Endothelial cell of umbilical vein (primary cell): ENCODE data around the gene TEF. TPM values are rescaled to one million over a fixed set of nuclear protein-coding genes. Genes with fewer than 3 reads are reported as not detected.

Source experiments
- BruUV-seq: library from RNA; stranded (reverse); fragments of 400-500 nt; replicated peaks from 2 replicates; lab custom pipeline; 2021; lab: Mats Ljungman, UMichigan
- CTCF ChIA-PET: fragments of 300-600, 350-600 bp; sonication (Branson Sonifier 250); formaldehyde crosslinking; loops from one replicate; lab custom pipeline; 2021; ENCODE audit warnings: antibody characterized with exemption, inconsistent platforms; lab: Charles Lee
- POLR2A ChIA-PET: fragments of 300-600, 350-600 bp; sonication (Branson Sonifier 250); formaldehyde crosslinking; loops from one replicate; lab custom pipeline; 2021; ENCODE audit warnings: antibody characterized with exemption, inconsistent platforms; lab: Charles Lee
- DNase-seq: peaks from one replicate; pipeline ENCODE4 v3.0.0-alpha.2; 2011; ENCODE audit warnings: low read depth, low spot score
- FAIRE-seq: peaks from 2 replicates; lab custom pipeline; 2011; peaks lifted over from hg19 to GRCh38; lab: Jason Lieb, UNC
- H2AFZ ChIP-seq: 2 replicates; pipeline ENCODE4 v1.6.0; 2012; ENCODE audit warnings: low read depth, low read length, control low read depth, inconsistent platforms
- H3K27ac ChIP-seq: 2 replicates; pipeline ENCODE4 v1.5.1; 2011; ENCODE audit warnings: low read depth, mild to moderate bottlenecking, control low read depth, low read length, moderate library complexity; ENCODE audit not compliant: insufficient read depth
- H3K27me3 ChIP-seq, 2 experiments: 2 replicates each; pipeline versions ENCODE4 v1.6.0 to v1.6.1; 2011; ENCODE audit warnings: low read length in 2 of 2, mixed read lengths in 1 of 2; ENCODE audit not compliant: control insufficient read depth in 2 of 2, insufficient read depth in 2 of 2
- H3K36me3 ChIP-seq, 2 experiments: 2 replicates in 1 of 2; 3 replicates in 1 of 2; pipeline ENCODE4 v1.5.1; 2011; ENCODE audit warnings: low read length in 2 of 2, mild to moderate bottlenecking in 1 of 2, moderate library complexity in 1 of 2; ENCODE audit not compliant: control insufficient read depth in 2 of 2, insufficient read depth in 2 of 2; ENCODE audit errors: extremely low read depth in 1 of 2
- H3K4me1 ChIP-seq: 3 replicates; pipeline ENCODE4 v1.5.1; 2011; ENCODE audit warnings: mild to moderate bottlenecking, low read length; ENCODE audit not compliant: control insufficient read depth, insufficient read depth; ENCODE audit errors: extremely low read depth
- H3K4me2 ChIP-seq: 2 replicates; pipeline ENCODE4 v1.6.1; 2011; ENCODE audit warnings: low read length, control low read depth, mixed read lengths; ENCODE audit not compliant: insufficient read depth
- H3K4me3 ChIP-seq, 3 experiments: fragments of 200-600 bp in 1 of 3; sonication (generic), shearing (Covaris generic) in 1 of 3; replicated peaks in 1 of 3; 2 replicates each; pipeline ENCODE4 v1.5.1; 2011 to 2016; ENCODE audit warnings: control low read depth in 3 of 3, low read length in 3 of 3, mild to moderate bottlenecking in 2 of 3, inconsistent platforms in 1 of 3, low read depth in 1 of 3, moderate library complexity in 1 of 3; ENCODE audit not compliant: insufficient read depth in 1 of 3
- H3K79me2 ChIP-seq: 2 replicates; pipeline ENCODE4 v1.6.0; 2012; ENCODE audit warnings: low read length, inconsistent platforms; ENCODE audit not compliant: control insufficient read depth, insufficient read depth
- H3K9ac ChIP-seq: replicated peaks from 2 replicates; pipeline ENCODE3; 2011; ENCODE audit warnings: low read length, control low read depth; ENCODE audit not compliant: insufficient read depth; ENCODE audit errors: extremely low read depth
- H3K9me1 ChIP-seq: replicated peaks from 3 replicates; pipeline ENCODE4 v1.6.0; 2011; ENCODE audit warnings: mild to moderate bottlenecking, low read length; ENCODE audit not compliant: control insufficient read depth, insufficient read depth; ENCODE audit errors: extremely low read depth
- H3K9me3 ChIP-seq: replicated peaks from 2 replicates; pipeline ENCODE4 v1.5.1; 2012; ENCODE audit warnings: low read length, inconsistent platforms; ENCODE audit not compliant: control insufficient read depth, insufficient read depth
- H4K20me1 ChIP-seq: replicated peaks from 2 replicates; pipeline ENCODE3; 2011; ENCODE audit warnings: mild to moderate bottlenecking, low read length; ENCODE audit not compliant: control insufficient read depth, insufficient read depth; ENCODE audit errors: extremely low read depth
- CTCF ChIP-seq, 2 donors: IDR thresholded peaks; 1 replicate in 1 of 2; 2 replicates in 1 of 2; pipeline ENCODE4 v1.5.1; 2011; ENCODE audit warnings: low read length in 2 of 2, mild to moderate bottlenecking in 2 of 2, moderate library complexity in 2 of 2, control low read depth in 1 of 2, inconsistent platforms in 1 of 2, low read depth in 1 of 2; ENCODE audit not compliant: insufficient read depth in 1 of 2; ENCODE audit errors: extremely low read depth in 1 of 2
- EZH2 ChIP-seq: IDR thresholded peaks from 2 replicates; pipeline ENCODE4 v1.6.1; 2012; ENCODE audit warnings: borderline replicate concordance, low read depth, mild to moderate bottlenecking, moderate library complexity, low read length, inconsistent platforms; ENCODE audit not compliant: severe bottlenecking
- FOS ChIP-seq: IDR thresholded peaks from 2 replicates; pipeline ENCODE4 v1.6.1; 2011; ENCODE audit warnings: mild to moderate bottlenecking, low read length, moderate library complexity, borderline replicate concordance; ENCODE audit not compliant: insufficient read depth
- GATA2 ChIP-seq: IDR thresholded peaks from 2 replicates; pipeline ENCODE4 v1.7.0; 2011; ENCODE audit warnings: low read depth, mild to moderate bottlenecking, moderate library complexity, mixed read lengths, low read length; ENCODE audit not compliant: insufficient read length, insufficient read depth
- JUN ChIP-seq: IDR thresholded peaks from 2 replicates; pipeline ENCODE4 v1.6.1; 2011; ENCODE audit warnings: borderline replicate concordance, low read depth; ENCODE audit not compliant: insufficient read length, insufficient read depth
- MYC ChIP-seq: IDR thresholded peaks from one replicate; pipeline ENCODE4 v1.6.1; 2011; ENCODE audit warnings: mild to moderate bottlenecking, low read depth, low read length
- POLR2A ChIP-seq: IDR thresholded peaks from 2 replicates; pipeline ENCODE4 v1.6.1; 2012; ENCODE audit warnings: low read depth, mild to moderate bottlenecking, control low read depth, low read length
- POLR2AphosphoS5 ChIP-seq: IDR thresholded peaks from 2 replicates; pipeline ENCODE4 v1.6.1; 2012; ENCODE audit warnings: low read depth, mild to moderate bottlenecking, control low read depth, low read length, moderate library complexity; ENCODE audit not compliant: insufficient read depth
- dilution Hi-C: fragments of 300-500 bp; cut with MboI; formaldehyde crosslinking; loops from one replicate; pipeline ENCODE4 v1.15.0; 2019; ENCODE audit warnings: low sequenced_read_pairs; ENCODE audit not compliant: extremely low pct_ligation_motif_present
- intact Hi-C: fragments of 100-400 bp; cut with micrococcal nuclease; formaldehyde crosslinking; loops from one replicate; pipeline ENCODE4 v1.10.0; 2022
- polyA plus RNA-seq, 4 experiments: library from polyadenylated mRNA; depleted of rRNA in 3 of 4; stranded (reverse) in 3 of 4; unstranded in 1 of 4; fragments of >200 nt; gene quantifications; 2 replicates each; pipeline versions ENCODE4 v1.2.1 to v1.2.3, GENCODE V29; 2011 to 2012; ENCODE audit warnings: missing spikeins in 1 of 4
- total RNA-seq: library from RNA; stranded (reverse); gene quantifications from 2 replicates; pipeline ENCODE4 v1.2.3, GENCODE V29; 2021
- TF ChIP-seq, protein P1 (sequence below): IDR thresholded peaks from 2 replicates; pipeline ENCODE4 v1.6.1; 2011; ENCODE audit not compliant: insufficient read depth, insufficient read length

Gene TEF
- total and polyA plus RNA-seq, 2 donors (not counting 3 experiments of a cell fraction or from before 2014, with no cell fraction given), result 2.2 to 4.0 TPM

- Histone ChIP-seq H3K27ac (no peak overlapping the region), H3K9me3 (no peaks in the 10 kb centered on the region), H3K79me2 (no peaks in the 10 kb centered on the region), H3K36me3 (peaks cover 0 to 2% of the 10 kb centered on the region in 2 experiments), H3K4me1 (peaks cover 11% of the 10 kb centered on the region), H3K27me3 (no peaks in the 10 kb centered on the region), H3K9ac (no peak overlapping the region), H3K4me3 (peak overlapping the region; percentile 51 to 66 (median 66)), H4K20me1 (no peaks in the 10 kb centered on the region), H3K9me1 (no peaks in the 10 kb centered on the region), H3K4me2 (peak overlapping the region; percentile 77), H2AFZ (peak overlapping the region; percentile 89)
- CTCF ChIA-PET, result interaction anchor here (1.2 to 3.3 kb wide), 5 partner anchors 16 to 460 kb away, joined by 4 to 20 read pairs (median 7); no protein-coding TSS in a partner anchor
- no TSS peak for BruUV-seq
- DNase-seq (no peak), FAIRE-seq (no peak)
- dilution Hi-C loops (no loop called here), intact Hi-C loops (loop anchor here (5.0 kb wide), 2 partner anchors 95 to 185 kb away; partner anchors contain the start of gene RANGAP1)
- TF ChIP-seq EZH2 (no peak), POLR2A (no peak), POLR2AphosphoS5 (no peak), CTCF (IDR thresholded peaks at IDR 0.05; ENCODE audit: extremely low read depth in 1 of 2, insufficient read depth in 1 of 2, low read depth in 1 of 2, low read length in 2 of 2) (no peak), FOS (no peak), GATA2 (no peak), JUN (no peak), MYC (no peak)
- TF ChIP-seq, protein P1, sequence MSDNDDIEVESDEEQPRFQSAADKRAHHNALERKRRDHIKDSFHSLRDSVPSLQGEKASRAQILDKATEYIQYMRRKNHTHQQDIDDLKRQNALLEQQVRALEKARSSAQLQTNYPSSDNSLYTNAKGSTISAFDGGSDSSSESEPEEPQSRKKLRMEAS, result no peak
- POLR2A ChIA-PET, result interaction anchor here (2.1 kb wide), 1 partner anchor 16 kb away, joined by 11 read pairs; no protein-coding TSS in a partner anchor
These were observed 868 bp downstream of the TEF start for GRCh38 chr22:41382610-41383009.
